HPDE6-E6E7 (cell line): ENCODE data around the gene PLCG2.
"Not testable (repeated sequence)": the region's sequence is repeated elsewhere in the genome, so short reads cannot be mapped to it uniquely, and the experiment has no call there.

ENCODE experiments used
- DNase-seq: peaks from one replicate; pipeline ENCODE4 v3.0.0; 2011; ENCODE audit warnings: missing footprints; ENCODE audit errors: extremely low spot score

Gene PLCG2

DNA sequence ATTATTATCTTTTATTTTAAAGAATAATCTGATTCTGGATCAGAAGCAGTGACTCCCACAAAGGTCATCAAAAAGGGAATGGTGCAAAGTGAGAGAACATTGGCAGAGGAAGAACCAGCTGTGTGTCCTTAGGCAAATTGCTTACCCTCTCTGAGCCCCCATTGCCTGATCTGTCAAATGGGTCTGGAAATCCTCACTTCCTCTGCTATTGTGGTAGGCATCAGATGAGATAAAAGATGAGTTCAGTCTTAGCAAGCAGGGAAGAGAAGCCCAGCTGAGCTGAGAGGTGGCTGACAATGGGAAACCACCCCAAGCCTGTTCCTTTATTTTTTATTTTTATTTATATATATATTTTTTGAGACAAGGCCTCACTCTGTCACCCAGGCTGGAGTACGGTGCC is 24.2 kb upstream of the PLCG2 start:
- no peak for DNase-seq

GRCh38 chr16:81755915-81756614 is 23.0 kb upstream of the PLCG2 start:
- no peak for DNase-seq

GRCh38 chr16:81756615-81757356 is 22.3 kb upstream of the PLCG2 start:
- no peak for DNase-seq

GRCh38 chr16:81758376-81758775 is 20.7 kb upstream of the PLCG2 start:
- no peak for DNase-seq

DNA sequence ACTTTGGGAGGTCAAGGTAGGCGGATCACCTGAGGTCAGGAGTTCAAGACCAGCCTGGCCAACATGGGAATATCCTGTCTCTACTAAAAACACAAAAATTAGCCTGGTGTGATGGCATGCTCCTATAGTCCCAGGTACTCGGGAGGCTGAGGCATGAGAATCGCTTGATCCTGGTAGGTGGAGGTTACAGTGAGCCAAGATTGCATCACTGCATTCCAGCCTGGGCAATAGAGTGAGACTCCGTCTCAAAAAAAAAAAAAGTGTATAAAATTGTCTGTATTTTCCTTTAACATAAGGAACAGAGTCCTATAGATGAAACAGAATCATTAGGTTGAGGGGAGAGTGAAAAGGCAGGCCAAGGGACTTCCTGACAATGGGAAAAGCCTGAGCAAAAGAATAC is 16.8 kb upstream of the PLCG2 start:
- not testable (repeated sequence) for DNase-seq

- DNase-seq: no peak
These were observed 13.8 kb upstream of the PLCG2 start for GRCh38 chr16:81765111-81765919.

DNA sequence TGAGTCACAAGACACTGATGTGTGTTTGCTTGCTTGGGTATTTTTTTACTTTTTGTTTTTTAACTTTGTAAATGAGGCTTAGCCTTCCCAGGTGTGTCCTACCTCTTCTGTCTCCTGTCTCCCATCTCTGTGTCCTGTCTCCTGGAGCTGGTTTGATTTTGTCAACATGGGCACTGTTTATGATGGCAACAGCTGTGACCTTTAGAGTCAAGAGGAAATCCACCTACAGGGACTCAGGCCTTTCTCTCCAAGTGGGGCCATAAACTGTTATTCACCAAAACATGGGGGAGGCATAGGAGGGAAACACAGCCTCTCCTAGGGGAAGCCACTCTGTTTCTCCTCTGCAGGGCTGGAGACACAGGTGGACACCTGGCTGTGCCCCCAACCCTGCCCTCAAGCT is 13.1 kb upstream of the PLCG2 start:
- no peak for DNase-seq

DNA sequence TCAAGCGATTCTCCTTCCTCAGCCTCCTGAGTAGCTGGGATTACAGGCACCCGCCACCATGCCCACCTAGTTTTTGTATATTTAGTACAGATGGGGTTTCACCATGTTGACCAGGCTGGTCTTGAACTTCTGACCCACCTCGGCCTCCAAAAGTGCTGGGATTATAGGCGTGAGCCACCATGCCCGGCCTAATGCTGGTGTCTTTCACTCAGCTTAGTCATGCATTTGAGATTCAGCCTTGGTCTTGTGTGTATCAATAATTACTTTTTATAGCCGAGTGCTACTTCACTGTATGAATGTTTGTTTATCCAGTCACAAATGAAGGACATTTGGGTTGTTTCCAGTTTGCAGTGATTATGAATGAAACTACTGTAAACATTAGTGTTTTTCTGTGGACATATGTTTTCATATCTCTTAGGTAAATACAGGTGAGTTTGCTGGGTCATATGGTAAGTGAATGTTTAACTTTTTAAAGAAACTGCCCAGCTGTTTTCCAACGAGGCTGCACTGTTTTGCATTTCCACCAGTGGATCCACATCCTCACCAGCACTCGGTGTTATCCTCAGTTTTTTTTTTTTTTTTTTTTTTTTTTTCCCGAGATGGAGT is 11.0 kb upstream of the PLCG2 start:
- DNase-seq: no peak

DNA sequence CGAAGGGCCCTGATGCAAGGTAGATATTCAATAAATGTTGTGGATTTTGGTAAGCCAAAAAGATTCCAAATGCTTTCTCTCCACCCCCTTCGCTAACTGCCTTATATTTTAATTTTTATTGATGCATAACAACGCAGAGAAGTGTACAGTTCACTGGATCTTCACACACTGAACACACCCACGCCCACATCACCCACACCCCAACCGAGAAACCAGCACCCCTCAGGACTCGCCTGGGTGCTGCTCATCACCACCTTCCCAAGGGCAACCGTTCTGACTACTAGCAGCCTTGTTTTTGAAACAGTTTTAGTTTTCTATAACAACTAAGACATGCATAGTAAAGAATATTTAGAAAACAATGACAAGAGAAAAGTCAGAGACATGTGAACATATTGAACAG is 9.1 kb upstream of the PLCG2 start:
- no peak for DNase-seq

DNA sequence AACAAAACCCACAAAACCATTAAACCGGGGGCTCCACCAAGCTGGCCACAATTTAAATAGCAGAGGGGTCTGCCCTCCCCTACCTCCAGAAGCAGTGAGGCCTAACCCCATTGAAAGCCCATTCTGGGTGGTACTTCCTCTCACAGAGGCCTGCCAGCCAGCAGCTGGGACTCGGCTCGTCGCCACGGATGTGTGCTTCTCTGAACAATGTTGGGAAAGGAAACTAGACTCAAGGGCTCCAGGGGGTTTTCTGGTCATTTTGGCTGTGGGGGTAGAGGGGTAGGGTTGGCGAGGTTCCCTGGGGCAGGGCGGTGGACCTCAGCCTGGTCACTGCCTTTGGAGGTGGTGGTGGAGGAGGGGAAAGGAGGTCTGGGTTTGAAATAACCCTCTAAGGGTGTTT is 4.7 kb upstream of the PLCG2 start:
- DNase-seq: no peak

DNA sequence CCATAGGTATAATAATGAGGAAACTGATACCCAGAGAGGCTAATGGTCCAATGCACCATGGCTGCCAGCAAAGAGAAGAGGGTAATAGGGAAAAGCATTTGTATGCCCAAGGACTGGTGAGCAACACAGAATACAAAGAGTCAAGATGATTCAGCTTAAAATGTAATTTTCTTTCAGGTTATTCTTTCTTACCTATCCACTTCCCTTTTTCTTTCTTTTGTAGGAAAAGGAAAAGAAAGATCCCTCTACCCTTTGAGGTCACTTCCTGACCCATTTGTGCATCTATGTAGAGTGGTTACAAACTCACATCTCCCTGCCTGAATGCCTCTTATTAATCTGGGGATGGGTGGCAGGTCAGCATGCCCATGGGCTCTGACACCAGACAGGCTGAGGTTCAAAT is 3.5 kb upstream of the PLCG2 start:
- DNase-seq: no peak

DNA sequence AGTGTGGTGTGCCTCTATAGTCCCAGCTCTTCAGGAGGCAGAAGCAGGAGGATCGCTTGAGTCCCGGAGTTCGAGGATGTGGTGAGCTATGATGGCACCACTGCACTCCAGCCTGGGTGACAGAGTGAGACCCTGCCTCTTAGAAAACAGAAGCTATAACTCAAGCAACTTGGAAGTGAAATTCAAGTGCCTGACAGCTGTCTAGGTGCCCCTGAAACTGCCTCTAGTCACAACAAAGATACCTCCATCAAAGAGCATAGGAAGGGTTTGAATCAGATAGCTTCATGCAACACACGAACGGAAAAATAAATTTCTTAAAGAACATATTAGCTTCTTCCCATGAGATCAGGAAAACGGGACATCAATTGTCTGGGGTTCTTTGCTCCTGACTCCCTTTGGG is 860 bp upstream of the PLCG2 start:
- DNase-seq: no peak

- no peak for DNase-seq
These were observed 637 bp downstream of the PLCG2 start for GRCh38 chr16:81779536-81780320.

DNA sequence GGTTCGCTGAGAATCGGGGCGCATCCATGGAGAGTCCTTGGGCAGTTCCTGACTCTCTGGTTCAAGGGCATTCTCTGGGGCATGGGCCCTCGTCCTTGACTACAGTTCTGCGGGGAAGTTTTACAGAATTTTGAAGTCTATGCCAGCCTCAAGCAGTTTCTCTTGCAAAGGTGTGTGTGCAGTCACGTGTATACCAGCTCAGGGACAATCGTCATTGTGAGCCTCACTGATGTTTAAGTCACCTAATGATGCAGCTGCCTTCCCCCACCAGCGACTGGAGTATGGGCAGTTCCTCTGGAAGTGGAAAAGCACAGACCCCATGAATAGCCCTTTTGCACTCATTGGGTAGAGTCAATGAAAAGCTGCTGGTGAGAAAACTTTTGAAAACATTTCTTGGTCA is 1.3 kb downstream of the PLCG2 start:
- DNase-seq: no peak

GRCh38 chr16:81782236-81782635 is 3.1 kb downstream of the PLCG2 start:
- no peak for DNase-seq

GRCh38 chr16:81784072-81784795 is 5.1 kb downstream of the PLCG2 start:
- DNase-seq: no peak

- DNase-seq: no peak
These were observed 6.2 kb downstream of the PLCG2 start for GRCh38 chr16:81785138-81785924.

DNA sequence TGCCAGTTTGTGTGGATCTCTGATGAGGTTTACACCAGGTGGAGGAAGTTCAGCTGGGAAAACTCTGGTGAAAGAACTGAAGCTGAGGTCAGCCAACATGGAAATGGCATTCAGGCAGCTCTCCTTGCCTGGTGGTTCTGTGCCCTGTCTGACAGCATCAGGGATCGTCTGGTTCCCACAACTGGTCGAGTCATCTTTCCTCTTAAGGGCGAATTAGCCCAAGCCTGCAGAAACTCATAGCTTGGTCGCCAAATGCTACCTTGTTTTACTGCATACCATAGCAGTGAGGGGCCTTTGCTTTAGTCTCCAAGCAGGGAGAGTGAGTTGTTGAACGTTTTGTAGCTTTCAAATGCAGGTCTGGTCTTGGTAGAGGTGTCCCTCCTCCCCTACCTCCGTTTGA is 7.2 kb downstream of the PLCG2 start:
- no peak for DNase-seq

GRCh38 chr16:81786868-81787267 is 7.8 kb downstream of the PLCG2 start:
- DNase-seq: no peak

- DNase-seq: no peak
These were observed 8.6 kb downstream of the PLCG2 start for GRCh38 chr16:81787659-81788058.
